Right atrium auricular region (tissue), 2 donors: ENCODE results near the gene PLEKHH3. TPM values are rescaled to one million over a fixed set of nuclear protein-coding genes. Genes with fewer than 3 reads are reported as not detected.

ENCODE experiments used
- DNase-seq: peaks from one replicate; pipeline ENCODE4 v3.0.0-alpha.2; 2019; ENCODE audit warnings: low spot score
- H3K27ac ChIP-seq, 2 donors: fragments of 200-600 bp; sonication (generic); 1 replicate in 1 of 2; 2 replicates in 1 of 2; pipeline ENCODE4 v1.5.1; 2016 to 2019
- H3K27me3 ChIP-seq, 2 donors: fragments of 200-600 bp; sonication (generic); one replicate each; pipeline versions ENCODE4 v1.5.1 to v1.6.0; 2017 to 2019
- H3K36me3 ChIP-seq: fragments of 200-600 bp; sonication (generic); one replicate; pipeline ENCODE4 v1.5.1; 2016
- H3K4me1 ChIP-seq, 2 donors: fragments of 200-600 bp; sonication (generic); one replicate each; pipeline versions ENCODE4 v1.5.1 to v1.6.0; 2017 to 2019
- H3K4me3 ChIP-seq, 2 donors: fragments of 200-600 bp; sonication (generic); 1 replicate in 1 of 2; 2 replicates in 1 of 2; pipeline ENCODE4 v1.5.1; 2017 to 2019; ENCODE audit warnings: mild to moderate bottlenecking in 1 of 2, moderate library complexity in 1 of 2
- H3K9me3 ChIP-seq, 2 donors: fragments of 200-600 bp; sonication (generic); one replicate each; pipeline ENCODE4 v1.5.1; 2019
- total RNA-seq, 2 donors: library from RNA; depleted of rRNA; stranded (reverse); fragments of >200 nt; gene quantifications; one replicate each; pipeline ENCODE4 v1.1.0, GENCODE V29; 2016
- TF ChIP-seq, protein P1 (sequence below), 2 donors: fragments of 200-600 bp; sonication (generic); IDR thresholded peaks; one replicate each; pipeline ENCODE4 v1.5.1; 2019; ENCODE audit warnings: antibody characterized with exemption in 2 of 2

The PLEKHH3 gene
- total RNA-seq, 2 donors from 2014 or later = 14.5 to 26.5 TPM

DNA sequence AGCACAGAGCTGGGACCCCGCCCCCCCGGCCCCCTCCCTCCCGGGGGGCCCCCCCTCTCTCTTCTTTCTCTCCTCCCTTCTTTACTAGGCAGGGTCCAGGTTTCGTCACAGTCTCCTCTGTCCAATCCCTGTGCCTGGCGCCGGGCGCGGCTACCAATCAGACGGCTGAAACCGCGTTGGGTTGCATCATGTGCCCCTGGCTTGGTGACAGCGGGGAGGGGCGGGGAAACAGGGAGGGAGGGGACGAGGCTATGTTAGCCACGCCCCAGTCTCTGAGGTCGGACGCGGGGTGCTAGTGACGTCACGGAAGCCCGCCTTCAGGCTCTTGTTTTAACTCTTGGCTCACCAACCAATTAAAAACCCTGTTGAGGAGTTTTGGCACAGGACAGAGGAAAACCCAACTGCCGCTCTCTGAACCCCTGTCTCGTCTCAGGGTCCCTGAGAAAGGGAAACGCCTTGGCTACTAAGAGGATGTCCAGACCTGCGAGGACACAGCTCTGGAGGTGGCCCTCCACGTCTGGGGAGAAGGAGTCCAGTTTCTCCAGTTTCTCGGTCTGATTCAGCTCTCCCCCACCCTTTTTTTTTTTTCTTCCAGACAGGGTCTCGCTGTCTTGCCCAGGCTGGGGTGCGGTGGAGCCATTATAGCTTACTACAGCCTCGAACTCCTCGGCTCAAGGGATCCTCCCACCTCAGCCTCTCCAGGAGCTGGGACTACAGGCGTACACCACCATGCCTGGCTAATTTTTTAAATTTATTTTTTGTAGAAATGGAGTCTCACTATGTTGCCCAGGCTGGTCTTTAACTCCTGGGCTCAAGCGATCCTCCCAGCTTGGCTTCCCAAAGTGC, 441 bp upstream of the PLEKHH3 start:
- H3K4me3 ChIP-seq = peak overlapping the region; percentile 63 to 87
- peak overlapping the region; percentile 95 to 99 for H3K27ac ChIP-seq
- H3K36me3 ChIP-seq = peaks cover 12% of the 10 kb centered on the region
- TF ChIP-seq, protein P1, sequence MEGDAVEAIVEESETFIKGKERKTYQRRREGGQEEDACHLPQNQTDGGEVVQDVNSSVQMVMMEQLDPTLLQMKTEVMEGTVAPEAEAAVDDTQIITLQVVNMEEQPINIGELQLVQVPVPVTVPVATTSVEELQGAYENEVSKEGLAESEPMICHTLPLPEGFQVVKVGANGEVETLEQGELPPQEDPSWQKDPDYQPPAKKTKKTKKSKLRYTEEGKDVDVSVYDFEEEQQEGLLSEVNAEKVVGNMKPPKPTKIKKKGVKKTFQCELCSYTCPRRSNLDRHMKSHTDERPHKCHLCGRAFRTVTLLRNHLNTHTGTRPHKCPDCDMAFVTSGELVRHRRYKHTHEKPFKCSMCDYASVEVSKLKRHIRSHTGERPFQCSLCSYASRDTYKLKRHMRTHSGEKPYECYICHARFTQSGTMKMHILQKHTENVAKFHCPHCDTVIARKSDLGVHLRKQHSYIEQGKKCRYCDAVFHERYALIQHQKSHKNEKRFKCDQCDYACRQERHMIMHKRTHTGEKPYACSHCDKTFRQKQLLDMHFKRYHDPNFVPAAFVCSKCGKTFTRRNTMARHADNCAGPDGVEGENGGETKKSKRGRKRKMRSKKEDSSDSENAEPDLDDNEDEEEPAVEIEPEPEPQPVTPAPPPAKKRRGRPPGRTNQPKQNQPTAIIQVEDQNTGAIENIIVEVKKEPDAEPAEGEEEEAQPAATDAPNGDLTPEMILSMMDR (IDR thresholded peaks at IDR 0.05) = no peak
- no peaks in the 10 kb centered on the region for H3K9me3 ChIP-seq
- no peaks in the 10 kb centered on the region for H3K27me3 ChIP-seq
- DNase-seq = peak; percentile 100
- peaks cover 0 to 76% of the 10 kb centered on the region in 2 donors for H3K4me1 ChIP-seq

DNA sequence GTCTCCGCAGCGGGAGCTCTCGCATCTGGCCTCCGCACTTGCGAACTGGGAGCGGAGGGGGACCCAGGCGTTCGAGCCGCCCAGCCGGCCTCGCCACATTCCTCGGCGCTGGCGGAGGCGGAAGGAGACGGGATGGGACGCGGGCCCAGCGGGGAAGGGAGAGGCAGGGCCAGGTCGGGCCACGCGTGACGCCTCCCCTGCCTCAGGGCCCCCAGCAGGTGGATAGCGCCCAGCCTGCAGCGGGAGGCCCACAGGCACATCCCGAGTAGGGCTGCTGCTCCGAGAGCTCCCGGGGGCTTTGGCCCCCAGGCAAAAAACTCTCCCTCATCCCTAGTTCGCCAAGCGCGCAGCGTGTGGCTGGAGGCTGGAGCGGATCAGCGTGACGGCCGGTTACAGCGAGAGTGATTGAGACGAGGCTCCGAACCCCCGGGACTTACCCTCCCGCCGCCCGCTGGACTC, 800 bp downstream of the PLEKHH3 start:
- H3K27ac ChIP-seq = peak overlapping the region; percentile 95 to 99
- H3K36me3 ChIP-seq = peaks cover 25% of the 10 kb centered on the region
- H3K4me3 ChIP-seq = peak overlapping the region; percentile 63 to 87
- TF ChIP-seq, protein P1 (IDR thresholded peaks at IDR 0.05) = no peak
- H3K4me1 ChIP-seq = peaks cover 0 to 64% of the 10 kb centered on the region in 2 donors
- no peaks in the 10 kb centered on the region for H3K9me3 ChIP-seq
- DNase-seq = peak; percentile 69
- no peaks in the 10 kb centered on the region for H3K27me3 ChIP-seq

DNA sequence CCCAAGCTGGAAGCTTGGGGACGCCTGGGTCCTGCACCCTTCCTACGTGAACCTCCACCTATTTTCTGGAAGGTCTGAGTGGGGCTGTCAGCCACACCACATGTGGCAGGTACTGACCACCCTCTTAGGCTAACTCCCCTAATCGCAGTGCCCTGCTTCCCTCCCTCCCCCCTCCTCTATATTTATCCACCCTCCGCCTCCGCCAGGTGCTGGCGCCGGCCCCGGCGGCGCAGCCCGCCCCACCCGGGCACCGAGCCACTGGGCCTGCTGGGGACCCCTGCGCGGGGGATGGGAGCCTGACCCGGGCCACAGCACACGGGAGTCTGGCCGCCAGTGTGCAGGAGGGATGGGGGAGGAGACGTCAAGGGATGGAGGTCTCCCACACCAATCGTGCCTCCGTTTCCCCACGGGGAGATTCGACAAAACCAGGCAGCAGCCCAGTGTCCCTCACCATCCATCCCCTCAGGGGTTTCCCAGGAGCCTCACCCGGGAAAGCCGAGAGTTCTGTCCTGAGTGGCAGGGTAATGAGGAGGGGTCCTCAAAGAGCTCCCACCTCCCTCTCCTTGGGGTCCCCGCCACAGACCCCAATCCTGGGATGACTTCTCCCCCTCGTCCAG, 1.3 kb downstream of the PLEKHH3 start:
- Histone ChIP-seq H3K4me3 (peak overlapping the region; percentile 63 to 87), H3K27me3 (no peaks in the 10 kb centered on the region), H3K4me1 (peaks cover 0 to 60% of the 10 kb centered on the region in 2 donors), H3K36me3 (peaks cover 30% of the 10 kb centered on the region), H3K9me3 (no peaks in the 10 kb centered on the region), H3K27ac (peak overlapping the region; percentile 95 to 99)
- DNase-seq = no peak
- TF ChIP-seq, protein P1 (IDR thresholded peaks at IDR 0.05) = no peak

DNA sequence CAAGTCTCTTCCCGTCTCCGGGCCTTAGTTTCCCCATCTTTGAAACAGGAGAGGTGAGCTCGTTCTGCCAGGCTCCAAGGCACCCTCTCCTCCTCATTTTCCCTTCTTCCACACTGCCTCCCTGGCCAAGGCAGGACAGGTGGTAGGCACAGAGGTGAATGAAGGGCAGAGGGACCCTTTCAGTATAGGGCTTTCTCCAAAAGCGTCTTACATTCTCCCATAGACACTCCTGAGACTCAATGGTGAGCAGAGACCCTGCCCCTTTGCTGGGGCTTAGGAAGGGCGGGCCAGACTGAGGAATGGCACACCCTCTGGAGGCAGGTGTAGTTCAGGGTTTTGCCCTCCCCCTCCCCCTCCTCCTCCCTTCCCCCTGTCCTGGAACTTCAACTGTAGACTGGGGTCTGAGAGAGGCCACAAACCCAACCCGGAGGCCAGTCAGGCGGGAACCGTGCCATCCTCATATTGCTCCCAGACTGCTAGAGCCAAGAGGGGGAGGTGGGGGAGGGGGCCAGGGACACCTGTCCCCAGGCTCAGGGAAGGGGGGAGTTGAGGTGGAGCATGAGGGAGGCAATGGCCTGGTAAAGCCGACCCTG, 1.9 kb downstream of the PLEKHH3 start:
- DNase-seq = no peak
- H3K4me3 ChIP-seq = peak overlapping the region; percentile 63 to 87
- peaks cover 33% of the 10 kb centered on the region for H3K36me3 ChIP-seq
- H3K9me3 ChIP-seq = no peaks in the 10 kb centered on the region
- no peaks in the 10 kb centered on the region for H3K27me3 ChIP-seq
- peaks cover 0 to 54% of the 10 kb centered on the region in 2 donors for H3K4me1 ChIP-seq
- TF ChIP-seq, protein P1 (IDR thresholded peaks at IDR 0.05) = no peak
- peak overlapping the region; percentile 95 to 99 for H3K27ac ChIP-seq

DNA sequence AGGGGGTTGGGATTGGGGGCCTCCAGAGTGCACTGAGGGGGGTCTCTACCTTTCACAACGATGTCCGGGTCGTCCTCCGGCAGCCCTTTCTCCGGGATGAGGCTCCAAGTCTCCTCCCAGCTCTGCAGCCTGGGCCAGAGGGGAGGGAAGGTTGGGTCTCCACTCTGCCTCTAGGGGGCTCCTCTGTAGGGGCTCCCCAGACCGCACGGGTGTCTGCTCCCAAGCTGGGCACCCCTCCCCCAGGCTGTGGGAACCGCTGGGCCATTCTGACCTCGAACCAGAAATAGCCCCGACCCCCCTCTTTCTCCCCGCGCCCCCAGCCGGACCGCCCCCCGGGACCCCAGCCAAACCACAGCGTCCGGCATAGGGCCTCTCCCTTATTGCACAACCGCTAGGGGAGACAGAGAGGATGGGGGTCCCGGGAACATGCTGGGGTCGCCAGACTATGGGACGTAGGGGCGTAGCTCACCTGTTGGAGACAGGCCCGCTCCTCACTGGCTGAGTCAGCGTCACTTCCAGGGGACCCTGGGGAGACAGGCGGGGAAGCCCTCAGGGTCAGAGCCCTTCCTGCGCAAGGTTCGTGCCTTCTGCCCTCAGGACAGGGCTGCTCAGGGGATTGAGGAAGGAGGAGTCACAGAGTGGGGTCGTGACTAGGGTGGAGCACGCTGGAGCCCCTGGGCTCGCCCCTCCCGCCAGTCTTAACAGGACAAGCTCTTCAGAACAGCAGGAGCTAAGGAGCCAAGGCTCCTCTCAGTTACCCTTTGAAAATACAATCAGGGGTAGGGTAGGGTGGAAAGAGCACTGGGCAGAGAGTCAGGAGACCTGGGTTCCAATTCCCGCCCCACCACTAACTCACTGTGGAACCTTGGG, 2.7 kb downstream of the PLEKHH3 start:
- H3K9me3 ChIP-seq = no peaks in the 10 kb centered on the region
- H3K36me3 ChIP-seq = peaks cover 41% of the 10 kb centered on the region
- DNase-seq = peak; percentile 71
- peak overlapping the region; percentile 95 to 99 for H3K27ac ChIP-seq
- H3K4me3 ChIP-seq = peak overlapping the region; percentile 63 to 87
- no peaks in the 10 kb centered on the region for H3K27me3 ChIP-seq
- TF ChIP-seq, protein P1 (IDR thresholded peaks at IDR 0.05) = peak; percentile 49 to 66
- peaks cover 0 to 53% of the 10 kb centered on the region in 2 donors for H3K4me1 ChIP-seq
